PC-3 (cell line): ENCODE results near the gene IL1B. TPM values are rescaled to one million over a fixed set of nuclear protein-coding genes. Genes with fewer than 3 reads are reported as not detected.
A peak's percentile ranks its signal among the peaks of the same experiment; 100 is the strongest.
"Not testable (repeated sequence)": the region's sequence is repeated elsewhere in the genome, so short reads cannot be mapped to it uniquely, and the experiment has no call there.

ENCODE experiments used
- ATAC-seq: fragments of 200-7000 bp; cut with Tn5 transposase; 2 replicates; pipeline ENCODE4 v1.9.1; 2020; ENCODE audit warnings: mild to moderate bottlenecking, moderate library complexity
- BruUV-seq: library from RNA; stranded (reverse); fragments of 400-500 nt; replicated peaks from 2 replicates; lab custom pipeline; 2021; lab: Mats Ljungman, UMichigan
- CTCF ChIA-PET: fragments of 300-600 bp; sonication (Branson Sonifier 250); formaldehyde crosslinking; loops from one replicate; lab custom pipeline; 2022; ENCODE audit warnings: antibody characterized with exemption; lab: Charles Lee
- POLR2A ChIA-PET: fragments of 300-600 bp; sonication (Branson Sonifier 250); formaldehyde crosslinking; loops from one replicate; lab custom pipeline; 2022; ENCODE audit warnings: antibody characterized with exemption; ENCODE audit not compliant: unreplicated experiment; lab: Charles Lee
- DNase-seq: peaks from one replicate; pipeline ENCODE4 v3.0.0-alpha.2; 2015
- H2AFZ ChIP-seq: fragments of 300-600 bp; sonication (generic); 2 replicates; pipeline ENCODE4 v1.6.0; 2016; ENCODE audit warnings: antibody characterized with exemption, low read length
- H3F3A ChIP-seq: fragments of 300-600 bp; sonication (generic); one replicate; pipeline ENCODE4 v1.6.0; 2017; ENCODE audit warnings: antibody characterized with exemption, low read length, control low read depth, mild to moderate bottlenecking; ENCODE audit not compliant: unreplicated experiment
- H3K27ac ChIP-seq: fragments of 300-600 bp; sonication (generic); 2 replicates; pipeline ENCODE4 v1.5.1; 2016; ENCODE audit warnings: mild to moderate bottlenecking, low read length
- H3K27me3 ChIP-seq: fragments of 300-600 bp; sonication (generic); 2 replicates; pipeline ENCODE4 v1.6.1; 2016; ENCODE audit warnings: low read length, mixed read lengths
- H3K36me3 ChIP-seq: fragments of 300-600 bp; sonication (generic); 2 replicates; pipeline ENCODE4 v1.6.1; 2016; ENCODE audit warnings: low read depth, mixed run types, low read length, mixed read lengths
- H3K4me1 ChIP-seq: fragments of 300-600 bp; sonication (generic); 2 replicates; pipeline ENCODE4 v1.5.1; 2016; ENCODE audit warnings: low read length; ENCODE audit not compliant: insufficient read depth
- H3K4me2 ChIP-seq: fragments of 300-600 bp; sonication (generic); 2 replicates; pipeline ENCODE4 v1.6.0; 2016; ENCODE audit warnings: low read length
- H3K4me3 ChIP-seq: fragments of 300-600 bp; sonication (generic); 2 replicates; pipeline ENCODE4 v1.5.1; 2016; ENCODE audit warnings: mild to moderate bottlenecking, low read length, mixed read lengths
- H3K79me2 ChIP-seq: fragments of 300-600 bp; sonication (generic); 2 replicates; pipeline ENCODE4 v1.6.1; 2017; ENCODE audit warnings: low read length, mixed read lengths
- H3K9ac ChIP-seq: fragments of 300-600 bp; sonication (generic); 2 replicates; pipeline ENCODE4 v1.6.0; 2016; ENCODE audit warnings: mild to moderate bottlenecking, low read length
- H3K9me2 ChIP-seq: fragments of 300-600 bp; sonication (generic); replicated peaks from 2 replicates; pipeline ENCODE4 v1.6.1; 2016; ENCODE audit warnings: mixed run types, low read length, mixed read lengths
- H3K9me3 ChIP-seq: fragments of 300-600 bp; sonication (generic); 2 replicates; pipeline ENCODE4 v1.6.1; 2016; ENCODE audit warnings: low read length, mixed read lengths
- H4K20me1 ChIP-seq: fragments of 300-600 bp; sonication (generic); 2 replicates; pipeline ENCODE4 v1.6.1; 2016; ENCODE audit warnings: low read length, mixed read lengths
- CTCF ChIP-seq: fragments of 300-600 bp; sonication (generic); conservative IDR thresholded peaks from 2 replicates; pipeline ENCODE4 v1.5.1; 2017; ENCODE audit warnings: antibody characterized with exemption, low read depth, mild to moderate bottlenecking, low read length
- EZH2 ChIP-seq: fragments of 300-600 bp; sonication (generic); IDR thresholded peaks from one replicate; pipeline ENCODE4 v1.6.1; 2017; ENCODE audit warnings: antibody characterized with exemption, mild to moderate bottlenecking, low read length; ENCODE audit not compliant: unreplicated experiment
- EZH2phosphoT487 ChIP-seq: fragments of 300-600 bp; sonication (generic); IDR thresholded peaks from 2 replicates; pipeline ENCODE4 v1.6.1; 2018; ENCODE audit warnings: mild to moderate bottlenecking, antibody characterized with exemption, low read length, borderline replicate concordance
- intact Hi-C: fragments of 100-400 bp; cut with micrococcal nuclease; formaldehyde crosslinking; loops from 2 replicates; pipeline ENCODE4 v1.9.0; 2023
- total RNA-seq: library from RNA; depleted of rRNA; stranded (reverse); fragments of >200 nt; gene quantifications from 2 replicates; pipeline ENCODE4 v1.2.3, GENCODE V29; 2014

IL1B gene
- total RNA-seq, 1 experiment from 2014 or later = 67.5 TPM

- Histone ChIP-seq H3K4me3 (no peak overlapping the region), H3K27me3 (no peaks in the 10 kb centered on the region), H3K9ac (no peak overlapping the region), H3K36me3 (0 out of 2 replicates have a peak, but pooled peaks cover 4% of the 10 kb centered on the region), H4K20me1 (no peaks in the 10 kb centered on the region), H3K4me1 (peaks cover 24% of the 10 kb centered on the region), H3K27ac (no peak overlapping the region), H3F3A (no peaks in the 10 kb centered on the region), H3K9me2 (no peaks in the 10 kb centered on the region), H3K9me3 (peaks cover 27% of the 10 kb centered on the region), H3K4me2 (no peak overlapping the region), H2AFZ (no peak overlapping the region), H3K79me2 (no peaks in the 10 kb centered on the region)
- ChIA-PET CTCF (no interaction called here), POLR2A (no interaction called here)
- ATAC-seq = no peak
- no peak for DNase-seq
- no TSS peak for BruUV-seq
- no peak for TF ChIP-seq EZH2
- TF ChIP-seq EZH2phosphoT487 = no peak
- TF ChIP-seq CTCF = no peak
- intact Hi-C loops = no loop called here
Measured at GRCh38 chr2:112866128-112866835, 29.7 kb upstream of the IL1B start.

GRCh38 chr2:112864072-112864471 is 27.5 kb upstream of the IL1B start:
- H3K27me3 ChIP-seq = no peaks in the 10 kb centered on the region
- H3K9me3 ChIP-seq = peaks cover 38% of the 10 kb centered on the region

GRCh38 chr2:112859406-112860183 is 23.0 kb upstream of the IL1B start:
- H2AFZ ChIP-seq, H3K9me2 ChIP-seq, H3K79me2 ChIP-seq, ATAC-seq, H3K4me1 ChIP-seq, H3K9ac ChIP-seq, intact Hi-C loops, POLR2A ChIA-PET, H3K36me3 ChIP-seq, BruUV-seq, H3K27ac ChIP-seq, H3K27me3 ChIP-seq, H4K20me1 ChIP-seq, CTCF ChIA-PET, H3K4me2 ChIP-seq, H3F3A ChIP-seq, H3K4me3 ChIP-seq: not testable (repeated sequence)
- peaks cover 31% of the 10 kb centered on the region for H3K9me3 ChIP-seq
- peak; percentile 50 for DNase-seq

More at GRCh38 chr2:112864072-112864471, 27.5 kb upstream of the IL1B start:
- TF ChIP-seq CTCF (no peak), EZH2 (no peak), EZH2phosphoT487 (no peak)
- Histone ChIP-seq H2AFZ (no peak overlapping the region), H3K4me1 (peaks cover 7% of the 10 kb centered on the region), H3K4me2 (no peak overlapping the region), H3F3A (no peaks in the 10 kb centered on the region), H3K9ac (no peak overlapping the region), H3K27ac (no peak overlapping the region), H3K36me3 (0 out of 2 replicates have a peak, but pooled peaks cover 4% of the 10 kb centered on the region), H3K4me3 (no peak overlapping the region), H4K20me1 (no peaks in the 10 kb centered on the region), H3K9me2 (no peaks in the 10 kb centered on the region), H3K79me2 (no peaks in the 10 kb centered on the region)
- ATAC-seq (no peak), DNase-seq (no peak)
- no TSS peak for BruUV-seq
- intact Hi-C loops = no loop called here
- CTCF ChIA-PET = no interaction called here
- POLR2A ChIA-PET = no interaction called here
